RWPE2 (cell line): Measurements from ENCODE around the gene ATP4B.

Experiments used
- ATAC-seq: fragments of 200-7000 bp; cut with Tn5 transposase; 3 replicates; pipeline ENCODE4 v1.9.1; 2021; ENCODE audit warnings: low read depth
- DNase-seq: peaks from one replicate; pipeline ENCODE4 v3.0.0-alpha.2; 2020; ENCODE audit warnings: low spot score
- H3K27ac ChIP-seq: fragments of 450-650 bp; 2 replicates; pipeline ENCODE4 v1.5.1; 2017; ENCODE audit warnings: mild to moderate bottlenecking; ENCODE audit not compliant: poor library complexity, severe bottlenecking
- H3K27me3 ChIP-seq: fragments of 250-450 bp; sonication (Bioruptor Pico); 2 replicates; pipeline ENCODE4 v1.5.1; 2021; ENCODE audit warnings: mild to moderate bottlenecking, moderate library complexity; ENCODE audit not compliant: insufficient read depth, poor library complexity, severe bottlenecking
- H3K36me3 ChIP-seq: fragments of 250-450 bp; sonication (Bioruptor Pico); 2 replicates; pipeline ENCODE4 v1.5.1; 2020; ENCODE audit warnings: low read depth, mild to moderate bottlenecking, moderate library complexity
- H3K4me1 ChIP-seq: fragments of 250-450 bp; sonication (Bioruptor Pico); 2 replicates; pipeline ENCODE4 v1.5.1; 2021; ENCODE audit warnings: mild to moderate bottlenecking, moderate library complexity; ENCODE audit not compliant: insufficient read depth, poor library complexity, severe bottlenecking
- H3K4me3 ChIP-seq: fragments of 250-450 bp; sonication (Bioruptor Pico); 2 replicates; pipeline ENCODE4 v1.5.1; 2021; ENCODE audit warnings: mild to moderate bottlenecking, moderate library complexity; ENCODE audit not compliant: severe bottlenecking
- H3K9me3 ChIP-seq: fragments of 250-450 bp; sonication (Bioruptor Pico); 2 replicates; pipeline ENCODE4 v1.5.1; 2021; ENCODE audit warnings: mild to moderate bottlenecking, moderate library complexity; ENCODE audit not compliant: severe bottlenecking
- TF ChIP-seq, protein P1 (sequence below): fragments of 450-650 bp; IDR thresholded peaks from one replicate; pipeline ENCODE4 v1.5.1; 2017; ENCODE audit warnings: mild to moderate bottlenecking, moderate library complexity; ENCODE audit not compliant: poor library complexity, severe bottlenecking

ATP4B gene

DNA sequence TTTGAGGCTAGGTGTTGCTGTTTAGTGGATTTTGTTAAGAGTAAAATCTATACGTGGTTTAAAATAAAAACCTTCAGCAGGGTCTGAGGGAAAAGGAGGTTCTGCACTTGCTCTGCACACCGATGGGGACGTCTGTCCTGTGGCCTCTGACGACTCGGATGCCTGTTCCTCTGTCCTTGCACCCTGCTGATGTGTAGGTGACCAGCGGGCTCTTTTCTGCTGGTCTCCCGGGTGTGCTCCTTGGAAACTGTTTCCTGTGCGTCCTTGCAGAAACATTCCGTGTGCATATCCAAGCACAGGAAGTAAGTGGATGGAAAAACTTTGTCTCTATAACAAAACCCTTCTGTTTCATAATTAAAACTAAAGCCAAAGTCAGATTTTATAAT lies 3.8 kb downstream of the ATP4B start:
- no peak for DNase-seq
- no peaks in the 10 kb centered on the region for H3K4me1 ChIP-seq
- no peaks in the 10 kb centered on the region for H3K36me3 ChIP-seq
- TF ChIP-seq, protein P1, sequence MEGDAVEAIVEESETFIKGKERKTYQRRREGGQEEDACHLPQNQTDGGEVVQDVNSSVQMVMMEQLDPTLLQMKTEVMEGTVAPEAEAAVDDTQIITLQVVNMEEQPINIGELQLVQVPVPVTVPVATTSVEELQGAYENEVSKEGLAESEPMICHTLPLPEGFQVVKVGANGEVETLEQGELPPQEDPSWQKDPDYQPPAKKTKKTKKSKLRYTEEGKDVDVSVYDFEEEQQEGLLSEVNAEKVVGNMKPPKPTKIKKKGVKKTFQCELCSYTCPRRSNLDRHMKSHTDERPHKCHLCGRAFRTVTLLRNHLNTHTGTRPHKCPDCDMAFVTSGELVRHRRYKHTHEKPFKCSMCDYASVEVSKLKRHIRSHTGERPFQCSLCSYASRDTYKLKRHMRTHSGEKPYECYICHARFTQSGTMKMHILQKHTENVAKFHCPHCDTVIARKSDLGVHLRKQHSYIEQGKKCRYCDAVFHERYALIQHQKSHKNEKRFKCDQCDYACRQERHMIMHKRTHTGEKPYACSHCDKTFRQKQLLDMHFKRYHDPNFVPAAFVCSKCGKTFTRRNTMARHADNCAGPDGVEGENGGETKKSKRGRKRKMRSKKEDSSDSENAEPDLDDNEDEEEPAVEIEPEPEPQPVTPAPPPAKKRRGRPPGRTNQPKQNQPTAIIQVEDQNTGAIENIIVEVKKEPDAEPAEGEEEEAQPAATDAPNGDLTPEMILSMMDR: no peak
- H3K9me3 ChIP-seq: no peaks in the 10 kb centered on the region
- no peak for ATAC-seq
- H3K4me3 ChIP-seq: no peak overlapping the region
- no peaks in the 10 kb centered on the region for H3K27me3 ChIP-seq
- no peak overlapping the region for H3K27ac ChIP-seq

DNA sequence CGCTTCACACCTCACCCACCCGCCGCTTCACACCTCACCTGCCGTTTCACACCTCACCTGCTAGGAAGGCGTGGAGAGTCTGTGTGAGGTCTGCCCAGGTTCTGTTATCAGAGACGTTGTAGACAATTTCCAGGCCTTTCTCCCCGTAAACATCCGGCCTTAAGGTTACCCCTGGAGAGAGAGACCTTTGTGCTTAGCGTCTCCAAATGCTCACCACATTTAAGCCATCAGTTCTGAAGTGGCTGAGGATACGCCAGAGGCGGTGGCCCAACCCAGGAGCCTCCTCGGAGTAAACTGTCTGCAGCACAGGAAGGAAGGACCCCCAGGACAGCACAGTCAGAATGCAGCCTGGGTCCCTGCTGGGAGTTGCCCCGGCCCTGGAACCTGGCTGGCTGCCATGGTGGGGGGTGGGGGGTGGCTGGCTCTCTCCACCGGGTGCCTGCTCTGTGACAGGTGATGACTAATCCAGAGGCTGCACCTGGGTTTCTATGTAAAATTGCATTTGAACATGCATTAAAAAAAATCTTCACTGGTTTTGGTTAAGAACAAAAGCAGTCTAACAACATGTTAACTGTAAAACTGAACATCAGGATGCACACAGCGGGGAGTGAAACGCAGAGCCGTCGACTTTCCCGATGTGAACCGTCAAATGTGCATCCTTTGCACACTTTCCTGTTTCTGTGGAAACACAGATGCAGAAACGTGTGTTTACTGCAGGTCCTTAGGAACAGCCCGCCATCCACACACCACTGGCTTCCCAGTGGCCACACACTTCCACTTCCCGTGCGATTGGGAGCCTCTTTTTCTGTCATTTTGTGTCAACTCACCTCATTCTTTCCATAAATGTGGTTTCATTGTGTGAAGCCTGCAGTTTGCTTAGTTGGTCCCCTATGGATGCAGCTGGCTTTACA lies 4.5 kb downstream of the ATP4B start:
- H3K27ac ChIP-seq: no peak overlapping the region
- ATAC-seq (no peak), DNase-seq (peak; percentile 60)
- no peaks in the 10 kb centered on the region for H3K27me3 ChIP-seq
- H3K36me3 ChIP-seq: no peaks in the 10 kb centered on the region
- H3K9me3 ChIP-seq: no peaks in the 10 kb centered on the region
- TF ChIP-seq, protein P1: no peak
- no peak overlapping the region for H3K4me3 ChIP-seq
- no peaks in the 10 kb centered on the region for H3K4me1 ChIP-seq

DNA sequence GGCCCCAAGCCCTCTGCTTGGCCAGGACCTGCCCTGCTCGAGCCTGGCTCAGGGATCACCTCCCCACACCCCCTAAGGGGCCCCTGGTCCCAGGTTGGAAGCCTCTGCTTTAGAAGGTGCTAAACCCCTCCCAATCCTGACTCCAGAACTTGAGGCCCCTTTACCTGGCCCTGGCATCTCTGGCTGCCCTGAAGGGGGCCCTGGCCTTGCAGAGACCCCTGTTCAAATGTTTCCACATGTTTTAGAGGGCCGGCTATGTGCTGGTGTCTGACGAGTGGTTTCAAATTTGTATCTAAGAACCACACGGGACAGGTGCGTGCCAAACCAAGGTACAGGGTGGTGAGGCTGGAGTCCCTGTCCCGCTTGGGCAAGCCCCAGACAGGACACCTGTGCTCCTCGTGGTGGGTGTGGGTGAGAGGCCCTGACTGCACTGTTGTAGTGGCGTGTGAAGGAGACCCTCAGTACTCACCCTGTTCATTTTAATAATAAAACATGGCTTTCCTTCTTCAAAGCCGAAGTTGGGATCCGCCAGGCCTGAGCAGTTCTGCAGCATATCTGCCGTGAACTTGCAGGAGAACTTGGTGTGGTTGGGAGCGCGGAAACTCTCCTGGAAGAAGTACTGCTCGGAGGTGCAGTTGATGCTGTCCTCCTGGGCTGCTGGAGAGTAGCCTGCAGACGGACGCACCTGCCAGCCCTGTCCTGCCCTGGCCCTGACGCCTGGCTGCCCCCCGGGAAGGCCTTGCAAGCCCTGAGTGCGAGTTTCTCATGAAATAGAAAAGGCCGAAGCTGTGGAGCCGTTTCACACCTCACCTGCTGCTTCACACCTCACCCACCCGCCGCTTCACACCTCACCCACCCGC lies 5.4 kb downstream of the ATP4B start:
- Histone ChIP-seq H3K9me3 (no peaks in the 10 kb centered on the region), H3K27me3 (no peaks in the 10 kb centered on the region), H3K27ac (no peak overlapping the region), H3K4me3 (no peak overlapping the region), H3K36me3 (no peaks in the 10 kb centered on the region), H3K4me1 (no peaks in the 10 kb centered on the region)
- DNase-seq: peak; percentile 45
- no peak for ATAC-seq
- TF ChIP-seq, protein P1: no peak

DNA sequence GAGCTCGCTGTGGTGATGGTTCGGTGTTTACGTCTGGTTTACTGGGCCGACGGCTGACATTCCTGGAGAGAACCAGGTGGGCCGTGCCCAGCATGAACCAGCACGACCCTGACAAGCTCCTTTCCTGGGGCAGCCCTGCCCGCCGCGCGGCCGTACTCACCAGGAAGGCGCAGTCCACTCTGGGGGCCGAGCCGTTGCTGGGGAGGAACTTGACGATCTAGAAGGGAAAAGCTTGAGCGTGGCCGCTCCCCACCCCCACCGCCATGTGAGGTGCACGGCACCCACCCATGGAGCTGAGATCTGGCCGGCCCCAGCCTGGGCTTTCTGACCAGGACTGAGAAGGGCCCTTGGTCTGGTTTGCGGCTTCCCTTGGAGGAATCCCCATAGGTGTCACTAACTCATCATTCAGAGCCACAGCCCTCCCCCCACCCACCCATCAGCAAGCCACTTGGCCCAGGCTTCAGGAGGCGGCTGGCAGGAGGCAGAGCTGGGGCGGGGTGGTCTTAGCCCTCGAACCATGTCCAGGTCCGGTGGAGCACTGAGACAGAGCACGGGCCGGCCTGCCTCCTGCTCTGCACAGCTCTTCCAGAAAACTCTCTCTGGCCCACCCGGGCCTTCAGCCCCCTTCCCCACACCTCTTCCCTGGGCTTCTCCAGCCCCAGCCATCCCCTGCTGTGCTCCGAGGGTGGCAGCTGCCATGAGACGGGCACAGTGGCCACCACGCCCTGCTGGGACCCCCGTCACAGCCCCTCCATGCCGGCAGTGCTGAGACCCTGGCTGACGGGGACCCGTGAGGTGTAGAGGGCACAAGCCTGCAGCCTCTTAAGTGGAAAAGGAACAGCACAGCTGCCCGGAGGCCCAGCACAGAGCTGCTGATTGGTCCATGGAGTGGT lies 6.2 kb downstream of the ATP4B start:
- Histone ChIP-seq H3K27ac (no peak overlapping the region), H3K36me3 (no peaks in the 10 kb centered on the region), H3K4me3 (no peak overlapping the region), H3K27me3 (no peaks in the 10 kb centered on the region), H3K4me1 (no peaks in the 10 kb centered on the region), H3K9me3 (no peaks in the 10 kb centered on the region)
- no peak for ATAC-seq
- peak; percentile 54 for DNase-seq
- TF ChIP-seq, protein P1: no peak
